LoVo (cell line): ENCODE measurements around the gene GIMAP6.
"Not testable (repeated sequence)": the region's sequence is repeated elsewhere in the genome, so short reads cannot be mapped to it uniquely, and the experiment has no call there.

Experiments used
- DNase-seq: peaks from one replicate; pipeline ENCODE4 v3.0.0-alpha.2; 2016; ENCODE audit warnings: low spot score

The GIMAP6 gene

DNA sequence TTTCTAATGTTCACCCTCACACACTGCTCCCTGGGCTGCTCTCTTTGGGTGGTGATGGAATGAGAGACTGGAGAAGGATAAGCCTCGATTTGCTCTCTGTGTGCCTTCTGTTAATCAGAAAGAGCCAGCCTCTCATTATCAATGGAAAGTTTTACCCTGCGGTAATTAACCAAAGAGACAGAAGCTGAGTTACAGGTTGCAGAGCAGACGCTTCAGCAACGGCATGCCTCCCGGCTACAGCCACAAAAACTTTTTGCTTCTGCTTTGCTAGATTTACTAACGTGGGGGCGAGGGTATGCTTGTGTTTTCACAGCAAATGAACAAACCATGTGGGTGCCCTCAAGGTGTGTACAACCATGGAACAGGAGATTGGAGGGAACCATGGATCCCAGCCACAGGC is 47.0 kb downstream of the GIMAP6 start:
- DNase-seq: no peak

DNA sequence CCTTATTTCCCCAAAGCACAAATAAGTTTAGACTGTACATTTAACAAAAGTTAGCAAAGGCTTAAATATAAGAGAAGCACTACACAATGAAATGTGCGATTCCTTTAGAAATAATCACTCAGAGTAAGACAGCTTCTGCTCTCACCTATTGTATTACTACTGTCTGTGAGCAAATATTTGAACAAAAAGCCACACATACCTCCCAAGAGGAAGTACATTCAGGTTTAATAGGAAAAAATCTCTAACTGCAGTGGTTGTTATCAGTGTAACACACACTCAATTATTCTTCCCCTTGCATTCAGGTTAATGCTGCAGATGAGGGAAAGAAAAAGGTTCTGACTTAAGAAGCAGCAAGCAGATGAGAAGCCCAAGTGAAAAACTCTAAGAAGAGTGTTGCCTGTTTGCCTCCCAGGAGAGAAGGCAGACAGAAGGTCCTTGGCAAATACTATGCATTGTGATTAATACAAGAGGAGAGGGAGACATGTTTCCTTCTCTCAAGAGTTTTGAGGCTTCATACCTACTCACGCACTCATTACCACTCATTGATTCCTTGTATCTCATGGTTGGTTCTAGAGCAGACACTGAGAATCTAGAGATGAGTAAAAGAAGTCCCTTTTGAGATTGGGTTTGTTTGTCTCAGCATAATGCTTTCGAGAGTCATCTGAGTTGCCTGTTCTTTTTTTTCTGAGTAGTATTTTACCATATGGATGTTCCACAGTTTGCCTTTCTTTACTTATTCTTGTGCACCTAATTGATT is 51.4 kb downstream of the GIMAP6 start:
- no peak for DNase-seq

DNA sequence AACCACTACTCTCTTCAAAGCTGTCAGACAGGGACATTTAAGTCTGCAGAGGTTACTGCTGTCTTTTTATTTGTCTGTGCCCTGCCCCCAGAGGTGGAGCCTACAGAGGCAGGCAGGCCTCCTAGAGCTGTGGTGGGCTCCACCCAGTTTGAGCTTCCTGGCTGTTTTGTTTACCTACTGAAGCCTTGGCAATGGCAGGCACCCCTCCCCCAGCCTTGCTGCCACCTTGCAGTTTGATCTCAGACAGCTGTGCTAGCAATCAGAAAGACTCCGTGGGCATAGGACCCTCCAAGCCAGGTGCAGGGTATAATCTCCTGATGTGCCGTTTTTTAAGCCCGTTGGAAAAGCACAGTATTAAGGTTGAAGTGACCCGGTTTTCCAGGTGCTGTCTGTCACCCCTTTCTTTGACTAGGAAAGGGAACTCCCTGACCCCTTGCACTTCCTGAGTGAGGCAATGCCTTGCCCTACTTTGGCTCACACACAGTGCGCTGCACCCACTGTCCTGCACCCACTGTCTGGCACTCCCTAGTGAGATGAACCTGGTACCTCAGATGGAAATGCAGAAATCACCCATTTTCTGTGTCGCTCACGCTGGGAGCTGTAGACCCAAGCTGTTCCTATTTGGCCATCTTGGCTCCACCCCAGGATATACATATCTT is 52.1 kb downstream of the GIMAP6 start:
- DNase-seq: not testable (repeated sequence)
